ENCODE measurements around the gene R3HDML. TPM values are rescaled to one million over a fixed set of nuclear protein-coding genes. Genes with fewer than 3 reads are reported as not detected.

R3HDML gene
- total and polyA plus RNA-seq, 2 of the 13 experiments (the other 11 are each of a cell fraction or from before 2014, with no cell fraction given), result not detected

DNA sequence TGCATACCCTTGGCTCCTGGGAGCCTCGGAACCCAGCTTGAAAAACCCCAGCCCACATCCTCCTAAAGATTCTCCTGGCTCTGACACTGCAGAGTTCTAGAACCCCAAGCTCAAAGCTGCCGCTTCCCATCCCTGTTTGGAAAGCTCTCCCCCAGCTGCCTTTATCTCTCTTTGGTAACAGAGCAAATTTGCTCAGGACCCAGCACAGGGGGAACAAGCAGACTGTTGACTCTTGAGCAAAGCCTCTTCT, 57.5 kb downstream of the R3HDML start (continued):
- TF ChIP-seq, protein P1, sequence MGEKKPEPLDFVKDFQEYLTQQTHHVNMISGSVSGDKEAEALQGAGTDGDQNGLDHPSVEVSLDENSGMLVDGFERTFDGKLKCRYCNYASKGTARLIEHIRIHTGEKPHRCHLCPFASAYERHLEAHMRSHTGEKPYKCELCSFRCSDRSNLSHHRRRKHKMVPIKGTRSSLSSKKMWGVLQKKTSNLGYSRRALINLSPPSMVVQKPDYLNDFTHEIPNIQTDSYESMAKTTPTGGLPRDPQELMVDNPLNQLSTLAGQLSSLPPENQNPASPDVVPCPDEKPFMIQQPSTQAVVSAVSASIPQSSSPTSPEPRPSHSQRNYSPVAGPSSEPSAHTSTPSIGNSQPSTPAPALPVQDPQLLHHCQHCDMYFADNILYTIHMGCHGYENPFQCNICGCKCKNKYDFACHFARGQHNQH (CRISPR knock-in tag; IDR thresholded peaks at IDR 0.05), result no peak; the same call in 1 of the 2 replicates
- TF ChIP-seq ZFP36 (IDR thresholded peaks at IDR 0.05; ENCODE audit: borderline replicate concordance, low read depth, low read length, partially characterized antibody) (no peak), ZNF614 (CRISPR knock-in tag; IDR thresholded peaks at IDR 0.05; ENCODE audit: borderline replicate concordance) (peak; percentile 95; the same call in 1 of the 2 replicates), GLI4 (CRISPR knock-in tag; IDR thresholded peaks at IDR 0.05; ENCODE audit: borderline replicate concordance) (no peak), ZNF354B (CRISPR knock-in tag; IDR thresholded peaks at IDR 0.05) (no peak), FOXA1 (IDR thresholded peaks at IDR 0.05) (peak; percentile 92), FOXA1 (CRISPR knock-in tag; IDR thresholded peaks at IDR 0.05) (peak; percentile 100), TGIF2 (CRISPR knock-in tag; IDR thresholded peaks at IDR 0.05) (no peak), ZNF225 (CRISPR knock-in tag; IDR thresholded peaks at IDR 0.05) (no peak; the same call in 1 of the 2 replicates), ZNF777 (CRISPR knock-in tag; IDR thresholded peaks at IDR 0.05) (0 out of 2 replicates have a peak, but pooled peaks have one; percentile 32), CENPX (CRISPR knock-in tag; IDR thresholded peaks at IDR 0.05) (no peak; the same call in 1 of the 2 replicates), GZF1 (CRISPR knock-in tag; IDR thresholded peaks at IDR 0.05) (peak; percentile 46; the same call in 1 of the 2 replicates), ZBTB8A (CRISPR knock-in tag; IDR thresholded peaks at IDR 0.05; ENCODE audit: borderline replicate concordance, low read depth) (no peak), ZNF292 (CRISPR knock-in tag; IDR thresholded peaks at IDR 0.05; ENCODE audit: borderline replicate concordance, low read depth) (peak; percentile 99; the same call in 1 of the 2 replicates), HIVEP1 (CRISPR knock-in tag; IDR thresholded peaks at IDR 0.05) (no peak; the same call in 1 of the 2 replicates), ZNF749 (CRISPR knock-in tag; IDR thresholded peaks at IDR 0.05; ENCODE audit: borderline replicate concordance) (no peak), ZSCAN30 (CRISPR knock-in tag; IDR thresholded peaks at IDR 0.05) (no peak; the same call in none of the 2 replicates)
- TF ChIP-seq, protein P2, sequence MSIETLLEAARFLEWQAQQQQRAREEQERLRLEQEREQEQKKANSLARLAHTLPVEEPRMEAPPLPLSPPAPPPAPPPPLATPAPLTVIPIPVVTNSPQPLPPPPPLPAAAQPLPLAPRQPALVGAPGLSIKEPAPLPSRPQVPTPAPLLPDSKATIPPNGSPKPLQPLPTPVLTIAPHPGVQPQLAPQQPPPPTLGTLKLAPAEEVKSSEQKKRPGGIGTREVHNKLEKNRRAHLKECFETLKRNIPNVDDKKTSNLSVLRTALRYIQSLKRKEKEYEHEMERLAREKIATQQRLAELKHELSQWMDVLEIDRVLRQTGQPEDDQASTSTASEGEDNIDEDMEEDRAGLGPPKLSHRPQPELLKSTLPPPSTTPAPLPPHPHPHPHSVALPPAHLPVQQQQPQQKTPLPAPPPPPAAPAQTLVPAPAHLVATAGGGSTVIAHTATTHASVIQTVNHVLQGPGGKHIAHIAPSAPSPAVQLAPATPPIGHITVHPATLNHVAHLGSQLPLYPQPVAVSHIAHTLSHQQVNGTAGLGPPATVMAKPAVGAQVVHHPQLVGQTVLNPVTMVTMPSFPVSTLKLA (IDR thresholded peaks at IDR 0.05), result no peak
- TF ChIP-seq, protein P3, sequence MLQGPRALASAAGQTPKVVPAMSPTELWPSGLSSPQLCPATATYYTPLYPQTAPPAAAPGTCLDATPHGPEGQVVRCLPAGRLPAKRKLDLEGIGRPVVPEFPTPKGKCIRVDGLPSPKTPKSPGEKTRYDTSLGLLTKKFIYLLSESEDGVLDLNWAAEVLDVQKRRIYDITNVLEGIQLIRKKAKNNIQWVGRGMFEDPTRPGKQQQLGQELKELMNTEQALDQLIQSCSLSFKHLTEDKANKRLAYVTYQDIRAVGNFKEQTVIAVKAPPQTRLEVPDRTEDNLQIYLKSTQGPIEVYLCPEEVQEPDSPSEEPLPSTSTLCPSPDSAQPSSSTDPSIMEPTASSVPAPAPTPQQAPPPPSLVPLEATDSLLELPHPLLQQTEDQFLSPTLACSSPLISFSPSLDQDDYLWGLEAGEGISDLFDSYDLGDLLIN (CRISPR knock-in tag; IDR thresholded peaks at IDR 0.05; ENCODE audit: borderline replicate concordance), result 0 out of 2 replicates have a peak, but pooled peaks have one; percentile 62
- TF ChIP-seq, protein P4, sequence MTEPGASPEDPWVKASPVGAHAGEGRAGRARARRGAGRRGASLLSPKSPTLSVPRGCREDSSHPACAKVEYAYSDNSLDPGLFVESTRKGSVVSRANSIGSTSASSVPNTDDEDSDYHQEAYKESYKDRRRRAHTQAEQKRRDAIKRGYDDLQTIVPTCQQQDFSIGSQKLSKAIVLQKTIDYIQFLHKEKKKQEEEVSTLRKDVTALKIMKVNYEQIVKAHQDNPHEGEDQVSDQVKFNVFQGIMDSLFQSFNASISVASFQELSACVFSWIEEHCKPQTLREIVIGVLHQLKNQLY (CRISPR knock-in tag; IDR thresholded peaks at IDR 0.05), result peak; percentile 97; the same call in 1 of the 2 replicates

Data from HepG2 (cell line).